Activated CD4-positive, alpha-beta T cell treated with anti-CD3 and anti-CD28 coated beads, Interleukin-2, amount 10 ng/mL, durations not matched to agents 7 days and 5 days (primary cell): ENCODE data around the gene EDRF1. TPM values are rescaled to one million over a fixed set of nuclear protein-coding genes. Genes with fewer than 3 reads are reported as not detected.

Experiments used
- CTCF ChIA-PET: fragments of 350-600 bp; sonication (Branson Sonifier 250); formaldehyde crosslinking; loops from one replicate; lab custom pipeline; 2021; ENCODE audit warnings: antibody characterized with exemption; lab: Charles Lee
- POLR2A ChIA-PET: fragments of 350-600 bp; sonication (Branson Sonifier 250); formaldehyde crosslinking; loops from one replicate; lab custom pipeline; 2021; ENCODE audit warnings: antibody characterized with exemption; lab: Charles Lee
- DNase-seq: peaks from one replicate; pipeline ENCODE4 v3.0.0-alpha.2; 2020
- H3K27ac Mint-ChIP-seq: one replicate; pipeline ENCODE4 v1.8.0; 2021; ENCODE audit warnings: mild to moderate bottlenecking, moderate library complexity, mixed read lengths
- H3K27me3 Mint-ChIP-seq: one replicate; pipeline ENCODE4 v1.8.0; 2021; ENCODE audit warnings: mixed read lengths
- H3K36me3 Mint-ChIP-seq: one replicate; pipeline ENCODE4 v1.8.0; 2021; ENCODE audit warnings: low read depth, mixed read lengths
- H3K4me1 Mint-ChIP-seq: one replicate; pipeline ENCODE4 v1.8.0; 2021; ENCODE audit warnings: mixed read lengths
- H3K4me3 Mint-ChIP-seq: one replicate; pipeline ENCODE4 v1.8.0; 2021; ENCODE audit warnings: mild to moderate bottlenecking, moderate library complexity, mixed read lengths
- H3K9me3 Mint-ChIP-seq: one replicate; pipeline ENCODE4 v1.8.0; 2021; ENCODE audit warnings: mixed read lengths
- total RNA-seq, 2 experiments: library from RNA; stranded (reverse); gene quantifications; one replicate each; pipeline ENCODE4 v1.2.3, GENCODE V29; 2021

EDRF1 gene
- total RNA-seq, 2 experiments from 2014 or later = 37.0 to 39.5 TPM

GRCh38 chr10:125757742-125758141 is 38.2 kb downstream of the EDRF1 start:
- no peak overlapping the region for H3K27ac Mint-ChIP-seq
- POLR2A ChIA-PET = no interaction called here
- H3K36me3 Mint-ChIP-seq = peaks cover 56% of the 10 kb centered on the region
- H3K27me3 Mint-ChIP-seq = no peaks in the 10 kb centered on the region
- CTCF ChIA-PET = interaction anchor here (1.3 kb wide), 1 partner anchor 10 kb away, joined by 3 read pairs; no protein-coding TSS in a partner anchor
- DNase-seq = no peak
- H3K4me3 Mint-ChIP-seq = no peak overlapping the region
- H3K9me3 Mint-ChIP-seq = no peaks in the 10 kb centered on the region
- peaks cover 1% of the 10 kb centered on the region for H3K4me1 Mint-ChIP-seq

- Mint-ChIP-seq H3K4me1 (no peaks in the 10 kb centered on the region), H3K27me3 (no peaks in the 10 kb centered on the region), H3K9me3 (no peaks in the 10 kb centered on the region), H3K36me3 (peaks cover 62% of the 10 kb centered on the region), H3K27ac (no peak overlapping the region), H3K4me3 (no peak overlapping the region)
- ChIA-PET CTCF (no interaction called here), POLR2A (no interaction called here)
- no peak for DNase-seq
Observed at GRCh38 chr10:125761961-125762360, 42.5 kb downstream of the EDRF1 start.

GRCh38 chr10:125762692-125763648 is 43.5 kb downstream of the EDRF1 start:
- Mint-ChIP-seq H3K9me3 (no peaks in the 10 kb centered on the region), H3K4me1 (no peaks in the 10 kb centered on the region), H3K27me3 (no peaks in the 10 kb centered on the region), H3K27ac (no peak overlapping the region), H3K36me3 (peaks cover 62% of the 10 kb centered on the region), H3K4me3 (no peak overlapping the region)
- CTCF ChIA-PET = interaction anchor here (0.9 to 1.1 kb wide), 2 partner anchors 8 to 15 kb away, joined by 3 read pairs; no protein-coding TSS in a partner anchor
- DNase-seq = no peak
- POLR2A ChIA-PET = no interaction called here

- no peak overlapping the region for H3K4me3 Mint-ChIP-seq
- no peaks in the 10 kb centered on the region for H3K27me3 Mint-ChIP-seq
- H3K27ac Mint-ChIP-seq = no peak overlapping the region
- ChIA-PET POLR2A (no interaction called here), CTCF (no interaction called here)
- H3K9me3 Mint-ChIP-seq = no peaks in the 10 kb centered on the region
- no peak for DNase-seq
- H3K4me1 Mint-ChIP-seq = no peaks in the 10 kb centered on the region
- peaks cover 50% of the 10 kb centered on the region for H3K36me3 Mint-ChIP-seq
Observed at GRCh38 chr10:125765835-125766234, 46.3 kb downstream of the EDRF1 start.

- Mint-ChIP-seq H3K27ac (no peak overlapping the region), H3K36me3 (peaks cover 46% of the 10 kb centered on the region), H3K4me3 (no peak overlapping the region), H3K27me3 (no peaks in the 10 kb centered on the region), H3K9me3 (no peaks in the 10 kb centered on the region), H3K4me1 (no peaks in the 10 kb centered on the region)
- CTCF ChIA-PET = no interaction called here
- DNase-seq = no peak
- POLR2A ChIA-PET = no interaction called here
Observed at GRCh38 chr10:125766511-125766910, 47.0 kb downstream of the EDRF1 start.

- POLR2A ChIA-PET = no interaction called here
Observed at GRCh38 chr10:125768219-125768855, 48.8 kb downstream of the EDRF1 start.

GRCh38 chr10:125769175-125769574 is 49.7 kb downstream of the EDRF1 start:
- Mint-ChIP-seq H3K27ac (no peak overlapping the region), H3K27me3 (no peaks in the 10 kb centered on the region), H3K9me3 (no peaks in the 10 kb centered on the region), H3K4me3 (no peak overlapping the region), H3K4me1 (no peaks in the 10 kb centered on the region), H3K36me3 (peaks cover 29% of the 10 kb centered on the region)
- POLR2A ChIA-PET = no interaction called here
- CTCF ChIA-PET = no interaction called here
- DNase-seq = no peak

More at GRCh38 chr10:125768219-125768855, 48.8 kb downstream of the EDRF1 start:
- H3K27ac Mint-ChIP-seq = no peak overlapping the region
- H3K4me1 Mint-ChIP-seq = no peaks in the 10 kb centered on the region
- H3K4me3 Mint-ChIP-seq = no peak overlapping the region
- peaks cover 36% of the 10 kb centered on the region for H3K36me3 Mint-ChIP-seq
- no peaks in the 10 kb centered on the region for H3K9me3 Mint-ChIP-seq
- H3K27me3 Mint-ChIP-seq = no peaks in the 10 kb centered on the region
- CTCF ChIA-PET = interaction anchor here (1.4 kb wide), 1 partner anchor 11 kb away, joined by 3 read pairs; no protein-coding TSS in a partner anchor
- DNase-seq = no peak

- Mint-ChIP-seq H3K4me3 (no peak overlapping the region), H3K27me3 (peaks cover 2% of the 10 kb centered on the region), H3K4me1 (no peaks in the 10 kb centered on the region), H3K27ac (no peak overlapping the region), H3K36me3 (peaks cover 15% of the 10 kb centered on the region), H3K9me3 (no peaks in the 10 kb centered on the region)
- POLR2A ChIA-PET = no interaction called here
- no peak for DNase-seq
- CTCF ChIA-PET = interaction anchor here (0.6 kb wide), 1 partner anchor 61 kb away, joined by 3 read pairs; no protein-coding TSS in a partner anchor
Observed at GRCh38 chr10:125770844-125771243, 51.3 kb downstream of the EDRF1 start.

GRCh38 chr10:125772112-125772863 is 52.8 kb downstream of the EDRF1 start:
- no peak for DNase-seq
- Mint-ChIP-seq H3K36me3 (peaks cover 6% of the 10 kb centered on the region), H3K27me3 (peaks cover 5% of the 10 kb centered on the region), H3K4me1 (no peaks in the 10 kb centered on the region), H3K27ac (no peak overlapping the region), H3K4me3 (no peak overlapping the region), H3K9me3 (no peaks in the 10 kb centered on the region)
- ChIA-PET CTCF (no interaction called here), POLR2A (no interaction called here)

GRCh38 chr10:125772864-125773180 is 53.3 kb downstream of the EDRF1 start:
- peaks cover 2% of the 10 kb centered on the region for H3K36me3 Mint-ChIP-seq
- no peak overlapping the region for H3K4me3 Mint-ChIP-seq
- H3K9me3 Mint-ChIP-seq = no peaks in the 10 kb centered on the region
- CTCF ChIA-PET = no interaction called here
- peaks cover 5% of the 10 kb centered on the region for H3K27me3 Mint-ChIP-seq
- no peak overlapping the region for H3K27ac Mint-ChIP-seq
- POLR2A ChIA-PET = no interaction called here
- DNase-seq = no peak
- H3K4me1 Mint-ChIP-seq = no peaks in the 10 kb centered on the region

- Mint-ChIP-seq H3K27me3 (peaks cover 5% of the 10 kb centered on the region), H3K9me3 (no peaks in the 10 kb centered on the region), H3K4me1 (no peaks in the 10 kb centered on the region), H3K4me3 (no peak overlapping the region), H3K36me3 (no peaks in the 10 kb centered on the region), H3K27ac (no peak overlapping the region)
- DNase-seq = no peak
- ChIA-PET POLR2A (no interaction called here), CTCF (no interaction called here)
Observed at GRCh38 chr10:125773687-125774543, 54.4 kb downstream of the EDRF1 start.

GRCh38 chr10:125774581-125775191 is 55.2 kb downstream of the EDRF1 start:
- Mint-ChIP-seq H3K9me3 (no peaks in the 10 kb centered on the region), H3K36me3 (no peaks in the 10 kb centered on the region), H3K4me3 (no peak overlapping the region), H3K27me3 (peaks cover 5% of the 10 kb centered on the region), H3K4me1 (no peaks in the 10 kb centered on the region), H3K27ac (no peak overlapping the region)
- CTCF ChIA-PET = no interaction called here
- POLR2A ChIA-PET = no interaction called here
- DNase-seq = no peak
